ENCODE data around the gene PLCH2.

PLCH2 gene

GRCh38 chr1:2515763-2516080, 39.6 kb downstream of the PLCH2 start:
- no peak for TF ChIP-seq CTCF (IDR thresholded peaks at IDR 0.05; ENCODE audit: low read depth, low read length, missing control alignments)
- DNase-seq (ENCODE audit: low read depth) = no peak
- H3K4me3 ChIP-seq (ENCODE audit: low read depth, low read length) = no peak overlapping the region

- TF ChIP-seq CTCF (IDR thresholded peaks at IDR 0.05; ENCODE audit: low read depth, low read length, missing control alignments) = no peak
- H3K4me3 ChIP-seq (ENCODE audit: low read depth, low read length) = no peak overlapping the region
- no peak for DNase-seq (ENCODE audit: low read depth)
These were observed 40.0 kb downstream of the PLCH2 start for GRCh38 chr1:2516124-2516523.

GRCh38 chr1:2516946-2517345, 40.9 kb downstream of the PLCH2 start:
- H3K4me3 ChIP-seq (ENCODE audit: low read depth, low read length) = no peak overlapping the region
- no peak for TF ChIP-seq CTCF (IDR thresholded peaks at IDR 0.05; ENCODE audit: low read depth, low read length, missing control alignments)
- no peak for DNase-seq (ENCODE audit: low read depth)

GRCh38 chr1:2517966-2518365, 41.9 kb downstream of the PLCH2 start:
- DNase-seq (ENCODE audit: low read depth) = no peak
- no peak overlapping the region for H3K4me3 ChIP-seq (ENCODE audit: low read depth, low read length)
- no peak for TF ChIP-seq CTCF (IDR thresholded peaks at IDR 0.05; ENCODE audit: low read depth, low read length, missing control alignments)

- no peak for TF ChIP-seq CTCF (IDR thresholded peaks at IDR 0.05; ENCODE audit: low read depth, low read length, missing control alignments)
These were observed 42.4 kb downstream of the PLCH2 start for GRCh38 chr1:2518528-2518927.

GRCh38 chr1:2519029-2519685, 43.1 kb downstream of the PLCH2 start:
- DNase-seq (ENCODE audit: low read depth) = no peak
- no peak for TF ChIP-seq CTCF (IDR thresholded peaks at IDR 0.05; ENCODE audit: low read depth, low read length, missing control alignments)
- no peak overlapping the region for H3K4me3 ChIP-seq (ENCODE audit: low read depth, low read length)

More at GRCh38 chr1:2518528-2518927, 42.4 kb downstream of the PLCH2 start:
- no peak overlapping the region for H3K4me3 ChIP-seq (ENCODE audit: low read depth, low read length)
- DNase-seq (ENCODE audit: low read depth) = no peak

GRCh38 chr1:2519729-2520128, 43.6 kb downstream of the PLCH2 start:
- TF ChIP-seq CTCF (IDR thresholded peaks at IDR 0.05; ENCODE audit: low read depth, low read length, missing control alignments) = no peak
- DNase-seq (ENCODE audit: low read depth) = no peak

More at GRCh38 chr1:2519729-2520128, 43.6 kb downstream of the PLCH2 start:
- no peak overlapping the region for H3K4me3 ChIP-seq (ENCODE audit: low read depth, low read length)
